Activated naive CD4-positive, alpha-beta T cell (primary cell): ENCODE results near the gene RASAL1.
"Not testable (repeated sequence)": the region's sequence is repeated elsewhere in the genome, so short reads cannot be mapped to it uniquely, and the experiment has no call there.

Experiments used
- DNase-seq, 4 experiments: peaks; one replicate each; lab custom pipeline; 2025; lab: John Stamatoyannopoulos, UW

Gene RASAL1

DNA sequence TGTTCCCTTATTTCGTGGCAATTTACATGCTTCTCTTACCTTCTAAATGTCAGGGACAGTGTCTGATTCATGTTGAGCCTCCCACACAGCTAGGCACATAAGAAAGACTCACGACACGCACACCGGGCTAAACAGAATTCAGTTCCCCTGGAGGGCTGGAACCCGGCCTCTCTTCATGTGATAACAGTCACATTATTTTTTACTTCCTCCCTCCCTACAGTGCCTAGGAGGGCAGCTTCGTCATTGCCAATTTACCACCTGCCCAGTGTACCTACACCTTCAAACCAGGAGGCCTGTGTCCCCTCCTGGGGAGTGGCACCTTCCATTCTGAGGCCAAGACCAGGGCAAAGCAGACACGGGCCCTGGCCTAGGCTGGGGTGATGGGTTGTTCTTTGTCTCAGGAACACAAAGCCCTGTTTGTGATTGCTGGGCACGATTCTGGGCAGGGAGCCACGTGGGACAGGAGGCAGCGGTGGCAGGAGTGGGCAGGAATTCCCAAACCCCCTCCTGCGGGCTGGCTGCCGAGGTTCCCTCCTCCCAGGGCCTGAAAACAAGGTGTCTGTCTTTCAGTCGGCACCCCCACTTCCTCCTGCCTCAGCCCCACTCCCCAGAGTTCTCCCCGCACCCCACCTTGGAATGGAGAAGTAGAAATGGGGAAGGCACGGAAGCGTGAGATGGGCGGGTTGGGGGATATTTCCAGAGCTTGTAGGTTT is 6.8 kb upstream of the RASAL1 start:
- no peak for DNase-seq

- DNase-seq, result not testable (repeated sequence)
Measured at GRCh38 chr12:113141716-113142115, 6.2 kb upstream of the RASAL1 start.

DNA sequence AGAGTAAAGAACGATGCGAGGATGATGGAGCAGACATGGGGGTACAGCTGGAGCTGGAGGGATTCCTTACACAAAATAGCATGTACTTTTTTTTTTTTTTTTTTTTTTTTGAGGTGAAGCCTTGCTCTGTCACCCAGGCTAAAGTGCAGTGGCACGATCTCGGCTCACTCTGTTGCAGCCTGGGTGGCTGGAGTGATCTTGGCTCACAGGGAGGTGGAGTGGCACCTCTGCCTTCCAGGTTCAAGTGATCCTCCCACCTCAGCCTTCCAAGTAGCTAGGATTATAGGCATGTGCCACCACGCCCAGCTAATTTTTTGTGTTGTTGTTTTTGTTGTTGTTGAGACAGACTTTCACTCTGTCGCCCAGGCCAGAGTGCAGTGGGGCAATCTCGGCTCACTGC is 5.1 kb upstream of the RASAL1 start:
- no peak for DNase-seq

DNA sequence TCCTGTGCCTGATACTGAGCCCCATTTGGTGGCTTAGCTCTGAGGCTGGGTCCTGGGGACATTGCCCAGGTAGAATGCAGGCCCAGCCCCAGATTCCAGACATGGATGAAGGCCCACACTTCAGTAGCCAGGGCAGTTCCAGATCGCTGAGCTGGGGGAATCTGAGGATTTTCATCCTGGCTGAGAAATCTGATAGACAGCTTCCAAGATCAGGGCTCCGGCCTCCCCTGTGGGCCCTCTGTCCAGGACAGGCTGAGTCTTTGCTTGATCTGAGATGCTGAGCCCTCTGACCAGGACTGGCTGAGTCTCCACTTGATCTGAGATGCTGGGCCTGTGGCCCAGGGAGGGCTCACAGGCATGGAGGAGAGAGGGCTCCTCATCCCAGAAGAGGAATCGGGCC is 3.3 kb upstream of the RASAL1 start:
- DNase-seq, result no peak

DNA sequence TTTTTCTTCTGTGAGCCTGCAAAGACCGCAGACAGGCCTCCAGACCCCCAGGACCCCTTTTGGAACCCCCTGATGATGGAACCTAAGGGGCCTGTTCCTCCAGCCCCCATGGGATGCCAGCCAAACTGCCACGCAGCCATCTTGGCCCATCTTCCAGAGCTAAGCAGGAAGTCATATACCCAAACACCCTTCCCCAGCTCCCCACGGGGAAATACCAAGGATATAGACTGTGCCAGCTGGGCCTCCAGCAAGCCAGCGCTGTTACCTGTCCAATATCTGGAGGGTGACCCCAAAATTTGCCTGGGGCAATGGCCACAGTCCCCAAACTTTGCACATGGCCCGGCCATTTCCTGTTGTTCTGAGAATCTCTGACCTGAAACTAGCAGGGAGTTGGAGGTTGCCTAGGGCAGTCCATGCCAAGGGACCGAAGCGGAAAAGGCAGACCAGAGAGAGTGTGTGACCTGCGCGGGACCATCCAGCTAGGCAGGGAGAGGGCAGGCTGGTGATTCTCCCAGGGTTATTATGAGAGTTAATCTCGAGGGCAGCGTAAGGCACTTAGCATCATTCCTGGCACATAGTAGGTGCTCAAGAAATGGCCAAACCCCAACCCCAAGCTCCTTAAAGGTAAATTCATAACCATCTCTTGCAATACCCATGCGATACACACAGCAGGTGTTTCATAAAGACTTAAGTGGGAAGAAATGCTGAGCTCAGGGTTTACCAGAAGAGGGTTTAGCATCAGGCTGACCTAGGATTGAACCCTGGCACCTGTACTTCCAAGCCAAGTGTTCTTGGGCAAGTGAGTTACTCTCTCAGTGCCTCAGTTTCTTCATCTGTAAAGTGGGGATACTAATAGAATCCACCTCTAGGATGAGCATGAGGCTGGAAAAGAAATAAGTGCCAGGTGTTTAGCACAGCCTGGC is 2.6 kb upstream of the RASAL1 start:
- no peak for DNase-seq

DNA sequence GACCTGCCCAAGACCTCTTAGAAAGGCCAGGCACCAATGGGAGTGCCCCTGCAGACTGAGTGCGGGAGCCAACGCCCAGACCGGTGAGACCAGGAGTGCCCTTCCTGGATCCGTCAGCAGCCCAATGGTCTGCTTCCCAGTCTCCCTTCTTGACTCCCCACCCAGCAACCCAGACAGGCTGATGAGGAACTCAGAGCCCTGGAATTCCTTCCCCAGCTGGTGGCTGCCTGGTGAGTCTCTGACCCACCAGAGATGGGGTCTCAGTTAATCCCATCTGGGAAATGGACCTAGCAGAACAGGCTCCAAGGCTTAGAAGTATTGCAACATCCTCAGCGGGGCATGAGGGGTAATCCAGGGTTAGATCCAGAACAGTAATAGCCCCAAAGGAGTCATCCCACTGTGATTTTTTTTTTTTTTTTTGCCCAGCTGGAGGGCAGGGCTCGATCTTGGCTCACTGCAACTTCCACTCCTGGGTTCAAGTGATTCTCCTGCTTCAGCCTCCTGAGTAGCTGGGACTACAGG is 1.5 kb upstream of the RASAL1 start:
- no peak for DNase-seq

GRCh38 chr12:113136128-113136989 is 798 bp upstream of the RASAL1 start:
- DNase-seq, result peak in 1 of 4 experiments; percentile 48

- no peak for DNase-seq
Measured at GRCh38 chr12:113134521-113134951, 1.0 kb downstream of the RASAL1 start.

DNA sequence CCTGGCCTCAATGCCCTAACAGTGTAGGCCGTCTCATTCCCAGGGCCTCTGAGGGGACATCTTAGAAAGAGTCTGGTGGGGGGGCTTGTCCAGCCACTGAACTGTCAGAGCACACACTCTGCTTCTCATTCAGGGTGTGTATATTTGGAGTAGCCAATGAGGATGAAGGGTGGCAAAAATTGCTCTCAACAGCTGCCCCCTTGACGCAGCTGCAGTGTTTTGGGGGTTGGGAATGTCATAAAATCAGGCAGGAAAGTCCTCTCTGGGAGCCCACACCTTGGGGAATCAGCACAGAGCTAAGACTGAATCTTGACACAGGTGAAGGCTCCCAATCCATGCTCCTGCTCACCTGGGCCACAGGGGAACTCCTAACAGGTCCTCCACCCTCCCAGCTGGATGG is 1.5 kb downstream of the RASAL1 start:
- DNase-seq, result no peak

DNA sequence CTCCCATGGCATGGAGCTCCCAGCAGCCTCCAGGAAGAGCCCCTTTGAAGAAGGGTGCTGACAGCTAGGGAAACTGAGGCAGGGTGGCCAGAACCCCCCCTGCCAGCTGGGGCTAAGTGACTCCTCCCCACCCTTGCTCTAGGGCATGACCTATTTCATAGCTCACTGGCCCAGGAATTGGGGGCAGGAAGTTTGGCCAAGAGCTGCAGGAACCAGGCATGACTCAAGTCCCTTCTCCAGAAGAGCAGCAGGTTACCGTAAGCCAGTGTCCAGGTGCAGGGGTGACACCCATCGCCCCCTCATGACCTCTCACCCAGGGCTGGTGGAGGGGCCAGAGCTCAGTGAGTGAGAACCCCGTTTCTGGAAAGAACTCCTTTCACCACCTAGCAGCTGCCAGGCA is 1.9 kb downstream of the RASAL1 start:
- DNase-seq, result no peak

DNA sequence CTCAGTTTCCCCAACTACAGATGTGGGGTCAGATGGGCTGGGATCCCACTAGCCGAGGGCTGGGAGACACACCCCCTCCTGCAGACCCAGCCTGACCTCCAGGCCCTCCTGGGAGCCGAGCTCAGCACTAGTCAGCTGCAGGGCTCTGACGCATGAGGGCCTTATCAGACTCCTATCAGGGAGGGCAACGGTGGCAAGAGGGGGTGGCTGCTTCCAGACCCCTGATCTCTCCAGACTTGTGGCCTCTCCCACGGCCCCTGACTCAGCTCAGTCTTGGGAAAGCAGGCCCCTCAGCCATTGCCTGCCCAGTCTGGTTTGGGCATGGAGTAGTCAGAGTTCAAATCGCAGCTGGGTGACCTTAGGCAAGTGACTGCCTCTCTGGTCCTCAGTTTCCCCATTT is 2.5 kb downstream of the RASAL1 start:
- DNase-seq, result no peak

DNA sequence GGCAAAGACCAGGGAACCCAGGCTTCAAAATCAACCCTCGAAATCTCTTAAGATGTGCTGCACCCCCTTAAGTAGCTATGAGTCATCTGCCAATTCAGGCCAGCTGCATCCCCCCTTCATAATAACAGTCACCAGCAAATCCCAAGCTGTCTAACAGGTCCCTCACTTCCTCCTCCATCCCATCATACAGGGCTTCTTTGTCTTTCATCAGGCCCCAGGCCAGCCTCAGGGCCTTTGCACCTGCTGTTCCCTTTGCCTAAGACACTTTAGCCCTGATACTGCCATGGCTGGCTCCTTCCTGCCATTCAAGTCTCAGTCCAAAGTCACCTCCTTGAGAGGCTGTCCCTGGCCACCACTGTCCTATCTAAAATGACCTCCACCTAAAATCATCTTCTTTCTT is 4.0 kb downstream of the RASAL1 start:
- DNase-seq, result no peak

- DNase-seq, result no peak
Measured at GRCh38 chr12:113130457-113131135, 5.0 kb downstream of the RASAL1 start.

DNA sequence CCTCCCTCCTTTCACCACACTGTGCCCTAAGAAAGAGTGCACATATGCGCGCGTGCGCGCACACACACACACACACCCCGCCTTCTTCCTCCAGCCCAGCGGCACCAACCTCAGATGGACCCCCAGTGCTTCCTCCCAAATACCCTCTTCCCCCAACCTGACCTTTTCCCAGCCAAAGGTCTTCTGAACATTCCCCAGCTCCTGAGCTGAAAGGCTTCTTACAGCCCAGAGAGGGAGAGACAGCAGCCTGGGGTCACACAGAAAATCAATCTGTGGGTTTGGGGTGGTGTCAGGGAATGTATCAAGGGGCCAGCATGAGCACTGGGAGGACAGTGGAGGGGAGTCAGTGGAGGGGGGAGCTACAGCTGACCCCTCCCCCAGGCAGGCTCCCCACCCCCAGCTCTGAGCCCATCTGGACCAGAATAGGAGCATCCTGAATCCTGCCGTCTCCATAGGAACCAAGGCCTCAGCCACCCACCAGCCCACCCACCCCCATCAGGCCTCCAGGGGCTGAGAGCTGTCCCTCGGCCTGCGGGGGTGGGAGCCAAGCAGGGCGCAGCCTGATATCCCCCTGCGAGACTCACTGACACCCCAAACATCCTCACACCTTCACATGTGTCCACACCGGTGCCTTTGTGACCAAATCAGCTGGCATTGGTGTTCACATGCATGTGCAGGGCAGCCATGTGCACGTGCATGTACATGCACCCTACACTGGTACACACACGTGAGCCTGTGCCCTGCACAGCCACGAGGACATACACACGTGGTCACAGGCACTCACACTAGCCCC is 5.7 kb downstream of the RASAL1 start:
- no peak for DNase-seq

DNA sequence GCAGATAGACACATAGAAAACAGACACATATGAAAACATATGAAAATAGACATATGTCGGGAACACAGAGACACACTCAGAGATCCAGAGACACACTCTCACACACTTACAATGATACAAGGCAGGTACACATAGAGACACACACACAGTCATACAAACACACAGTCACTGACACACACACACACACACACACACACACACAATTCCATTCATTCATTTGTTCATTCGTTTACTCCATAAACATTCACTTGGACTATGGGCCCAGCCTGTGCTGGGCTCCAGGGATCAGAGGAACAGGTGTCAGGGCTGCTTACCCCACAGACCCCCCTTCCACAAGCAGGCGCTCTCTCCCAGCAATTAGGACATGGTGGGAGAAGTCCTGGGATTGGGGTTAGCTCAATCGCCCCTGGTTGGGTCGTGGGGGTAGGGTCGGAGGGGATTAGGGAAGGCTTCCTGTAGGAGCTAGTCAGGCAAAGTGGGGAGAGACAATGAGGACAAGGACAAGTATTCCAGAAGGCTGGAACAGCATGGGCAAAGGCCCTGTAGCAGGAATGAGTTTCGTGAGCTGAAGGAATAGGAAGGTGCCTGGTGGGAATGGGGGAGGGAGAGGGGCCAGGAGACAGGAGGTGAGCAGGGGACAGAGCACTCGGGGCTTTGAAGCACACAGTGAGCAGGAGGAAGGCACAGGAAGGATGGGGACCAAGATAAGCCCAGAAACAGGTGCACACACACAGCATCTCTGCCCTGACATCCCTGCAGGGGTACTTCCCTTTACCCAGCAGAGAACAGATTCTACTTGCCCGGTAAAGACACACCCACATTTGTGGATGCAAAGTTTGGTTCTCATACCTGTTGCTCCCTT is 6.5 kb downstream of the RASAL1 start:
- DNase-seq, result no peak

- no peak for DNase-seq
Measured at GRCh38 chr12:113127791-113128199, 7.8 kb downstream of the RASAL1 start.

DNA sequence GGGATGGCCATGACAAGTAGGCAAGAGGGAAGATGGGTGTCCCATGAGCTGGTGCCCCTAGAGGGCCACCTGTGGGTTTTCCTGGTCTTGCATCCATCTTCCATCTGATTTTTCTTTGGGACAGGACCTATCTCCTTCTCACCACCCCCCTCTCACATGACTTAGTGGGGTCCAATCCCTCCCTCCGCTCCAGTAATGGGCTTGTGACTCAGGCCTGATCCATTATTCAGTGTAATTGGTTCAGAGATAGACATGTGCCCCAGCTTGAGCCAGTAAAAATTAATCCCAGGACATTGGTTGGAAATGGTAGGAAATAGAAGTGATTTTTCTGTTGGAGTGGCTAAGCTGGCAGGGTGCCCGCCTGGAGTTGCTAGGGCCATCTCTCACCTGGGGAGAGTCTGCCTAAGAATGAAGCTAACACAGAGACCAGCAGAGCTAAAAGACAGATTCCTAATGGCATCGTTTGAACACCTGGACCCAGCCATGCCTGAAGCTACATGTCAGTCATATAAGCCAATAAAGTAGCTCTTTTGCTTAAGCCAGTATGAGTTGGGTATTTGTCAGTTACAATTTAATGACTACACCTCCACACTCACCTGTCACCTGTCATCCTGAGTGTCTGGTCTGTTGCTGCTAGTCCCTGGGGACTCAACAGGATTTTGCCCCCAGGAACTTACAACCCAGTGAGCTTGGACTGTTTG is 14.7 kb downstream of the RASAL1 start:
- DNase-seq, result no peak

- no peak for DNase-seq
Measured at GRCh38 chr12:113119980-113120669, 15.4 kb downstream of the RASAL1 start.
